Measurements from ENCODE around the gene IL18RAP.

DNA sequence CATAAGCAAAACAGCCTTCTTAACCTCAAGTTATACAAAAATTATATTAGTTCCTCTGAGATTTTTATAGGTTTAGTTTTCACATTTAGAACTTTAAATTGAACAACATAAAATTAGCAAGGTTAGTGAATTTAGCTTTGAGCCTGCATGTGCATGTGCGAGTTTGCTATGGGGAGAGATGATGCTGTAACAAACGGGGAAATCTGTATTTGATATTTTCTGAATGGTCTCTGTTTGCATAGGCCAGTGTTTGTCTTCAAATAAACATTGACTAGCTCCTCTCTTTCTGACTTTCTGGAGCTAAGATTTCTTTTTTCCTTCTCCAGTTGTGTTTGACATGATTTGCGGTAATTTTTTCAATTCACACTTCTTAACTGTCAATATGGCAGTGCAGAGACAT lies 30.9 kb upstream of the IL18RAP start:
- no peak for TF ChIP-seq POLR2A (IDR thresholded peaks at IDR 0.05)
- no peak for TF ChIP-seq CTCF (IDR thresholded peaks at IDR 0.05)
